Endothelial cell of umbilical vein (primary cell): ENCODE data around the gene CCDC7. TPM values are rescaled to one million over a fixed set of nuclear protein-coding genes. Genes with fewer than 3 reads are reported as not detected.

ENCODE experiments used
- BruUV-seq: library from RNA; stranded (reverse); fragments of 400-500 nt; replicated peaks from 2 replicates; lab custom pipeline; 2021; lab: Mats Ljungman, UMichigan
- CTCF ChIA-PET: fragments of 300-600, 350-600 bp; sonication (Branson Sonifier 250); formaldehyde crosslinking; loops from one replicate; lab custom pipeline; 2021; ENCODE audit warnings: antibody characterized with exemption, inconsistent platforms; lab: Charles Lee
- POLR2A ChIA-PET: fragments of 300-600, 350-600 bp; sonication (Branson Sonifier 250); formaldehyde crosslinking; loops from one replicate; lab custom pipeline; 2021; ENCODE audit warnings: antibody characterized with exemption, inconsistent platforms; lab: Charles Lee
- DNase-seq: peaks from one replicate; pipeline ENCODE4 v3.0.0-alpha.2; 2011; ENCODE audit warnings: low read depth, low spot score
- FAIRE-seq: peaks from 2 replicates; lab custom pipeline; 2011; peaks lifted over from hg19 to GRCh38; lab: Jason Lieb, UNC
- H2AFZ ChIP-seq: 2 replicates; pipeline ENCODE4 v1.6.0; 2012; ENCODE audit warnings: low read depth, low read length, control low read depth, inconsistent platforms
- H3K27ac ChIP-seq: 2 replicates; pipeline ENCODE4 v1.5.1; 2011; ENCODE audit warnings: low read depth, mild to moderate bottlenecking, control low read depth, low read length, moderate library complexity; ENCODE audit not compliant: insufficient read depth
- H3K27me3 ChIP-seq, 2 experiments: 2 replicates each; pipeline versions ENCODE4 v1.6.0 to v1.6.1; 2011; ENCODE audit warnings: low read length in 2 of 2, mixed read lengths in 1 of 2; ENCODE audit not compliant: control insufficient read depth in 2 of 2, insufficient read depth in 2 of 2
- H3K36me3 ChIP-seq, 2 experiments: 2 replicates in 1 of 2; 3 replicates in 1 of 2; pipeline ENCODE4 v1.5.1; 2011; ENCODE audit warnings: low read length in 2 of 2, mild to moderate bottlenecking in 1 of 2, moderate library complexity in 1 of 2; ENCODE audit not compliant: control insufficient read depth in 2 of 2, insufficient read depth in 2 of 2; ENCODE audit errors: extremely low read depth in 1 of 2
- H3K4me1 ChIP-seq: 3 replicates; pipeline ENCODE4 v1.5.1; 2011; ENCODE audit warnings: mild to moderate bottlenecking, low read length; ENCODE audit not compliant: control insufficient read depth, insufficient read depth; ENCODE audit errors: extremely low read depth
- H3K4me2 ChIP-seq: 2 replicates; pipeline ENCODE4 v1.6.1; 2011; ENCODE audit warnings: low read length, control low read depth, mixed read lengths; ENCODE audit not compliant: insufficient read depth
- H3K4me3 ChIP-seq, 3 experiments: fragments of 200-600 bp in 1 of 3; sonication (generic), shearing (Covaris generic) in 1 of 3; replicated peaks in 1 of 3; 2 replicates each; pipeline ENCODE4 v1.5.1; 2011 to 2016; ENCODE audit warnings: control low read depth in 3 of 3, low read length in 3 of 3, mild to moderate bottlenecking in 2 of 3, inconsistent platforms in 1 of 3, low read depth in 1 of 3, moderate library complexity in 1 of 3; ENCODE audit not compliant: insufficient read depth in 1 of 3
- H3K79me2 ChIP-seq: 2 replicates; pipeline ENCODE4 v1.6.0; 2012; ENCODE audit warnings: low read length, inconsistent platforms; ENCODE audit not compliant: control insufficient read depth, insufficient read depth
- H3K9ac ChIP-seq: replicated peaks from 2 replicates; pipeline ENCODE3; 2011; ENCODE audit warnings: low read length, control low read depth; ENCODE audit not compliant: insufficient read depth; ENCODE audit errors: extremely low read depth
- H3K9me1 ChIP-seq: replicated peaks from 3 replicates; pipeline ENCODE4 v1.6.0; 2011; ENCODE audit warnings: mild to moderate bottlenecking, low read length; ENCODE audit not compliant: control insufficient read depth, insufficient read depth; ENCODE audit errors: extremely low read depth
- H3K9me3 ChIP-seq: replicated peaks from 2 replicates; pipeline ENCODE4 v1.5.1; 2012; ENCODE audit warnings: low read length, inconsistent platforms; ENCODE audit not compliant: control insufficient read depth, insufficient read depth
- H4K20me1 ChIP-seq: replicated peaks from 2 replicates; pipeline ENCODE3; 2011; ENCODE audit warnings: mild to moderate bottlenecking, low read length; ENCODE audit not compliant: control insufficient read depth, insufficient read depth; ENCODE audit errors: extremely low read depth
- EZH2 ChIP-seq: IDR thresholded peaks from 2 replicates; pipeline ENCODE4 v1.6.1; 2012; ENCODE audit warnings: borderline replicate concordance, low read depth, mild to moderate bottlenecking, moderate library complexity, low read length, inconsistent platforms; ENCODE audit not compliant: severe bottlenecking
- FOS ChIP-seq: IDR thresholded peaks from 2 replicates; pipeline ENCODE4 v1.6.1; 2011; ENCODE audit warnings: mild to moderate bottlenecking, low read length, moderate library complexity, borderline replicate concordance; ENCODE audit not compliant: insufficient read depth
- GATA2 ChIP-seq: IDR thresholded peaks from 2 replicates; pipeline ENCODE4 v1.7.0; 2011; ENCODE audit warnings: low read depth, mild to moderate bottlenecking, moderate library complexity, mixed read lengths, low read length; ENCODE audit not compliant: insufficient read length, insufficient read depth
- JUN ChIP-seq: IDR thresholded peaks from 2 replicates; pipeline ENCODE4 v1.6.1; 2011; ENCODE audit warnings: borderline replicate concordance, low read depth; ENCODE audit not compliant: insufficient read length, insufficient read depth
- MYC ChIP-seq: IDR thresholded peaks from one replicate; pipeline ENCODE4 v1.6.1; 2011; ENCODE audit warnings: mild to moderate bottlenecking, low read depth, low read length
- POLR2A ChIP-seq: IDR thresholded peaks from 2 replicates; pipeline ENCODE4 v1.6.1; 2012; ENCODE audit warnings: low read depth, mild to moderate bottlenecking, control low read depth, low read length
- POLR2AphosphoS5 ChIP-seq: IDR thresholded peaks from 2 replicates; pipeline ENCODE4 v1.6.1; 2012; ENCODE audit warnings: low read depth, mild to moderate bottlenecking, control low read depth, low read length, moderate library complexity; ENCODE audit not compliant: insufficient read depth
- dilution Hi-C: fragments of 300-500 bp; cut with MboI; formaldehyde crosslinking; loops from one replicate; pipeline ENCODE4 v1.15.0; 2019; ENCODE audit warnings: low sequenced_read_pairs; ENCODE audit not compliant: extremely low pct_ligation_motif_present
- intact Hi-C: fragments of 100-400 bp; cut with micrococcal nuclease; formaldehyde crosslinking; loops from one replicate; pipeline ENCODE4 v1.10.0; 2022
- polyA plus RNA-seq, 4 experiments: library from polyadenylated mRNA; depleted of rRNA in 3 of 4; stranded (reverse) in 3 of 4; unstranded in 1 of 4; fragments of >200 nt; gene quantifications; 2 replicates each; pipeline versions ENCODE4 v1.2.1 to v1.2.3, GENCODE V29; 2011 to 2012; ENCODE audit warnings: missing spikeins in 1 of 4
- total RNA-seq: library from RNA; stranded (reverse); gene quantifications from 2 replicates; pipeline ENCODE4 v1.2.3, GENCODE V29; 2021
- TF ChIP-seq, protein P1 (sequence below), 2 donors: IDR thresholded peaks; 1 replicate in 1 of 2; 2 replicates in 1 of 2; pipeline ENCODE4 v1.5.1; 2011; ENCODE audit warnings: low read length in 2 of 2, mild to moderate bottlenecking in 2 of 2, moderate library complexity in 2 of 2, control low read depth in 1 of 2, inconsistent platforms in 1 of 2, low read depth in 1 of 2; ENCODE audit not compliant: insufficient read depth in 1 of 2; ENCODE audit errors: extremely low read depth in 1 of 2
- TF ChIP-seq, protein P2 (sequence below): IDR thresholded peaks from 2 replicates; pipeline ENCODE4 v1.6.1; 2011; ENCODE audit not compliant: insufficient read depth, insufficient read length

CCDC7 gene
- total and polyA plus RNA-seq, 2 donors (not counting 3 experiments of a cell fraction or from before 2014, with no cell fraction given): 0.35 to 8.2 TPM

DNA sequence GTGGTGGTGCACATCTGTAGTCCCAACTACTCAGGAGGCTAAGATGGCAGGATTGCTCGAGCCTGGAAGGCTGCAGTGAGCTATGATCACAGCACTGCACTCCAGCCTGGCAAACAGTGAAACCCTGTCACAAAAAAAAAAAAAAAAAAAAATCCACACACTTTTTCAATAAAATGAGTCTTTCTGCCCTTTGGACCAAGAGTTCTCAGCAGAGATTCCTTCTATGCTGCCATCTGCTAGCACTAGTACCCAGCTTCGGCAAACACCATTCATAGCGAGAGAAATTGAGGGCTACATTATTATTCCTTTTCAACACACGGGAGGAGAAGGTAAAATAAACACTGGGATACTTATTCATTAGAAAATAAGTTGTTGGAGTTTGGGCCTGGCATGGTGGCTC is 43.4 kb upstream of the CCDC7 start:
- H3K36me3 ChIP-seq: no peaks in the 10 kb centered on the region
- no peak for DNase-seq
- no peak for TF ChIP-seq FOS
- no peak for TF ChIP-seq JUN
- no peak for TF ChIP-seq EZH2
- no peak for TF ChIP-seq GATA2
- no peak for TF ChIP-seq MYC
- TF ChIP-seq, protein P1, sequence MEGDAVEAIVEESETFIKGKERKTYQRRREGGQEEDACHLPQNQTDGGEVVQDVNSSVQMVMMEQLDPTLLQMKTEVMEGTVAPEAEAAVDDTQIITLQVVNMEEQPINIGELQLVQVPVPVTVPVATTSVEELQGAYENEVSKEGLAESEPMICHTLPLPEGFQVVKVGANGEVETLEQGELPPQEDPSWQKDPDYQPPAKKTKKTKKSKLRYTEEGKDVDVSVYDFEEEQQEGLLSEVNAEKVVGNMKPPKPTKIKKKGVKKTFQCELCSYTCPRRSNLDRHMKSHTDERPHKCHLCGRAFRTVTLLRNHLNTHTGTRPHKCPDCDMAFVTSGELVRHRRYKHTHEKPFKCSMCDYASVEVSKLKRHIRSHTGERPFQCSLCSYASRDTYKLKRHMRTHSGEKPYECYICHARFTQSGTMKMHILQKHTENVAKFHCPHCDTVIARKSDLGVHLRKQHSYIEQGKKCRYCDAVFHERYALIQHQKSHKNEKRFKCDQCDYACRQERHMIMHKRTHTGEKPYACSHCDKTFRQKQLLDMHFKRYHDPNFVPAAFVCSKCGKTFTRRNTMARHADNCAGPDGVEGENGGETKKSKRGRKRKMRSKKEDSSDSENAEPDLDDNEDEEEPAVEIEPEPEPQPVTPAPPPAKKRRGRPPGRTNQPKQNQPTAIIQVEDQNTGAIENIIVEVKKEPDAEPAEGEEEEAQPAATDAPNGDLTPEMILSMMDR (IDR thresholded peaks at IDR 0.05; ENCODE audit: extremely low read depth in 1 of 2, insufficient read depth in 1 of 2, low read depth in 1 of 2, low read length in 2 of 2): no peak
- TF ChIP-seq POLR2A: no peak
- no peak for TF ChIP-seq POLR2AphosphoS5
- TF ChIP-seq, protein P2, sequence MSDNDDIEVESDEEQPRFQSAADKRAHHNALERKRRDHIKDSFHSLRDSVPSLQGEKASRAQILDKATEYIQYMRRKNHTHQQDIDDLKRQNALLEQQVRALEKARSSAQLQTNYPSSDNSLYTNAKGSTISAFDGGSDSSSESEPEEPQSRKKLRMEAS: no peak
- no peaks in the 10 kb centered on the region for H3K79me2 ChIP-seq
- ChIA-PET POLR2A (no interaction called here), CTCF (interaction anchor here (0.6 kb wide), 2 partner anchors 14 to 199 kb away, joined by 3 read pairs; no protein-coding TSS in a partner anchor)
- no peaks in the 10 kb centered on the region for H4K20me1 ChIP-seq
- no peaks in the 10 kb centered on the region for H3K9me1 ChIP-seq
- no peaks in the 10 kb centered on the region for H3K27me3 ChIP-seq
- intact Hi-C loops (no loop called here), dilution Hi-C loops (no loop called here)
- H3K9me3 ChIP-seq: no peaks in the 10 kb centered on the region
- H3K27ac ChIP-seq: no peak overlapping the region
- no TSS peak for BruUV-seq
- no peak for FAIRE-seq
- H3K4me1 ChIP-seq: no peaks in the 10 kb centered on the region
- H2AFZ ChIP-seq: no peak overlapping the region
- H3K9ac ChIP-seq: no peak overlapping the region
- no peak overlapping the region for H3K4me3 ChIP-seq
- no peak overlapping the region for H3K4me2 ChIP-seq
